Measurements from ENCODE around the gene MFSD1.

GRCh38 chr3:158794936-158795518 lies 6.8 kb upstream of the MFSD1 start:
- TF ChIP-seq CTCF (IDR thresholded peaks at IDR 0.05) = peak in 5 of 6 experiments; percentile 6 to 57 (median 28)
- no peak for TF ChIP-seq POLR2A (IDR thresholded peaks at IDR 0.05)

Measured in thyroid gland (tissue), 4 donors.